K562 (cell line): Measurements from ENCODE around the gene CS. TPM values are rescaled to one million over a fixed set of nuclear protein-coding genes. Genes with fewer than 3 reads are reported as not detected.

Source experiments
- BRD4 ChIP-seq: fragments of 200-600 bp; sonication (generic); IDR thresholded peaks from 2 replicates; pipeline ENCODE4 v1.6.1; 2017; ENCODE audit warnings: inconsistent platforms
- CBFA2T3 ChIP-seq: fragments of 450-650 bp; IDR thresholded peaks from 2 replicates; pipeline ENCODE4 v1.6.1; 2017
- CC2D1A ChIP-seq: fragments of 450-650 bp; IDR thresholded peaks from 2 replicates; pipeline ENCODE4 v1.6.1; 2017; ENCODE audit warnings: mild to moderate bottlenecking
- CHCHD3 ChIP-seq: fragments of 250-450 bp; sonication (Bioruptor Pico); IDR thresholded peaks from 2 replicates; pipeline ENCODE4 v2.1.2; 2022; ENCODE audit warnings: mild to moderate bottlenecking
- E2F3 ChIP-seq: fragments of 250-450 bp; sonication (Bioruptor Pico); IDR thresholded peaks from 2 replicates; pipeline ENCODE4 v1.4.0; 2020; ENCODE audit warnings: mild to moderate bottlenecking
- E2F8 ChIP-seq: fragments of 450-650 bp; IDR thresholded peaks from 2 replicates; pipeline ENCODE4 v1.7.1; 2018; ENCODE audit warnings: mild to moderate bottlenecking, low read depth; ENCODE audit not compliant: partially characterized antibody
- EGR1 ChIP-seq: fragments of 450-650 bp; conservative IDR thresholded peaks from 2 replicates; pipeline ENCODE4 v1.6.1; 2017; ENCODE audit warnings: mild to moderate bottlenecking
- ESRRA ChIP-seq: fragments of 450-650 bp; IDR thresholded peaks from 2 replicates; pipeline ENCODE4 v1.6.1; 2014; ENCODE audit warnings: low read depth, mild to moderate bottlenecking, moderate library complexity, borderline replicate concordance
- ETV1 ChIP-seq: fragments of 450-650 bp; conservative IDR thresholded peaks from 2 replicates; pipeline ENCODE4 v1.6.1; 2016; ENCODE audit warnings: missing genetic modification characterization, control low read depth, low read depth, missing compliant biosample characterization
- FOXJ2 ChIP-seq: fragments of 200-800 bp; sonication (Bioruptor generic); IDR thresholded peaks from 2 replicates; pipeline ENCODE4 v1.6.1; 2016; ENCODE audit warnings: missing genetic modification characterization, missing compliant biosample characterization
- FOXO4 ChIP-seq: fragments of 450-650 bp; formaldehyde crosslinking; IDR thresholded peaks from 2 replicates; pipeline ENCODE4 v1.4.0; 2020; ENCODE audit warnings: mild to moderate bottlenecking, moderate library complexity
- HIVEP1 ChIP-seq: fragments of 250-450 bp; sonication (Bioruptor Pico); IDR thresholded peaks from 2 replicates; pipeline ENCODE4 v1.4.0; 2020; ENCODE audit warnings: mild to moderate bottlenecking
- HLTF ChIP-seq: fragments of 450-650 bp; IDR thresholded peaks from 2 replicates; pipeline ENCODE4 v1.6.1; 2016
- HMGN3 ChIP-seq: IDR thresholded peaks from 2 replicates; pipeline ENCODE4 v1.6.1; 2011; ENCODE audit warnings: borderline replicate concordance, low read depth, mild to moderate bottlenecking, mixed read lengths, low read length; ENCODE audit not compliant: insufficient read length; ENCODE audit errors: extremely low read depth
- MAFF ChIP-seq: IDR thresholded peaks from 2 replicates; pipeline ENCODE4 v1.6.1; 2012; ENCODE audit warnings: low read length, improper control_type of control experiment
- MED1 ChIP-seq: sonication (generic); formaldehyde crosslinking; IDR thresholded peaks from 2 replicates; pipeline ENCODE4 v1.8.1; 2023; ENCODE audit warnings: missing genetic modification reagents, borderline replicate concordance
- MYC ChIP-seq, 2 experiments: fragments of 250-450 bp in 1 of 2; sonication (Bioruptor Pico) in 1 of 2; IDR thresholded peaks; 2 replicates each; pipeline versions ENCODE4 v1.5.1 to v1.6.1; 2012 to 2021; ENCODE audit warnings: low read depth in 2 of 2, borderline replicate concordance in 1 of 2, improper control_type of control experiment in 1 of 2, low read length in 1 of 2, mild to moderate bottlenecking in 1 of 2, moderate library complexity in 1 of 2
- NCOA6 ChIP-seq: fragments of 450-650 bp; IDR thresholded peaks from 2 replicates; pipeline ENCODE4 v1.6.1; 2017; ENCODE audit warnings: mild to moderate bottlenecking
- PHB2 ChIP-seq: fragments of 450-650 bp; IDR thresholded peaks from 2 replicates; pipeline ENCODE4 v1.6.1; 2017; ENCODE audit warnings: low read depth
- PPARD ChIP-seq: fragments of 250-450 bp; sonication (Bioruptor Pico); IDR thresholded peaks from 2 replicates; pipeline ENCODE4 v1.8.0; 2022; ENCODE audit warnings: inconsistent platforms, mild to moderate bottlenecking, moderate library complexity
- PRMT5 ChIP-seq: sonication (generic); formaldehyde crosslinking; IDR thresholded peaks from 2 replicates; pipeline ENCODE4 v1.5.0; 2020; ENCODE audit warnings: missing genetic modification reagents
- TRIM24 ChIP-seq, 2 experiments: fragments of 450-650 bp; IDR thresholded peaks; 2 replicates each; pipeline ENCODE4 v1.6.1; 2016
- USF1 ChIP-seq: sonication (generic); formaldehyde crosslinking; IDR thresholded peaks from 2 replicates; pipeline ENCODE4 v1.9.0; 2022; ENCODE audit warnings: mild to moderate bottlenecking, missing genetic modification reagents
- ZBTB8A ChIP-seq: fragments of 450-650 bp; IDR thresholded peaks from 2 replicates; pipeline ENCODE4 v1.6.1; 2018; ENCODE audit warnings: mild to moderate bottlenecking, moderate library complexity; ENCODE audit not compliant: partially characterized antibody
- ZNF24 ChIP-seq: fragments of 450-650 bp; IDR thresholded peaks from 2 replicates; pipeline ENCODE4 v1.6.1; 2016
- ZNF696 ChIP-seq: fragments of 250-450 bp; sonication (Bioruptor Pico); conservative IDR thresholded peaks from 2 replicates; pipeline ENCODE4 v1.4.0; 2020; ENCODE audit warnings: mild to moderate bottlenecking, moderate library complexity
- polyA plus RNA-seq, 8 experiments: library from polyadenylated mRNA; depleted of rRNA in 4 of 8; stranded (reverse) in 5 of 8; unstranded in 3 of 8; fragments of >200 nt; fragmentation: Nextera tagmentation in 2 of 8; fragmentation: Illumina TruSeq in 1 of 8; extraction: Ambion mirVana in 2 of 8; extraction: Trizol in 1 of 8; gene quantifications; 2 replicates each; pipeline versions ENCODE4 v1.2.1 to v1.2.3, GENCODE V29; 2011 to 2014; ENCODE audit warnings: inconsistent platforms in 1 of 8, missing spikeins in 1 of 8
- total RNA-seq, 7 experiments: library from RNA; depleted of rRNA in 6 of 7; stranded (reverse); fragments of >200 nt in 6 of 7; fragmentation: Illumina TruSeq in 2 of 7; extraction: Trizol in 2 of 7; gene quantifications; 2 replicates each; pipeline versions ENCODE4 v1.2.1 to v1.2.3, GENCODE V29; 2011 to 2021; ENCODE audit warnings: low replicate concordance in 1 of 7

CS gene
- total and polyA plus RNA-seq, 9 of the 15 experiments (the other 6 are each of a cell fraction or from before 2014, with no cell fraction given) = 99.9 to 390 (median 149) TPM

GRCh38 chr12:56300644-56301464, 724 bp upstream of the CS start (continued):
- TF ChIP-seq ZNF696 (CRISPR knock-in tag) (no peak), HLTF (no peak), PPARD (CRISPR knock-in tag) (no peak), MYC (IDR thresholded peaks at IDR 0.05; ENCODE audit: low read depth, low read length) (no peak; the same call in 1 of the 2 replicates), MYC (CRISPR knock-in tag; IDR thresholded peaks at IDR 0.05; ENCODE audit: borderline replicate concordance, low read depth) (no peak), USF1 (peak; percentile 37; the same call in 1 of the 2 replicates), FOXJ2 (tag) (no peak), E2F3 (CRISPR knock-in tag) (peak; percentile 86), PRMT5 (CRISPR knock-in tag) (no peak), HIVEP1 (no peak), NCOA6 (no peak), E2F8 (no peak), BRD4 (peak; percentile 91), ESRRA (peak; percentile 70), ZBTB8A (no peak), CHCHD3 (CRISPR knock-in tag) (no peak), PHB2 (peak; percentile 47; the same call in 1 of the 2 replicates), FOXO4 (CRISPR knock-in tag) (no peak), CBFA2T3 (peak; percentile 96), HMGN3 (no peak), TRIM24 (IDR thresholded peaks at IDR 0.05) (peak in 1 of 2 experiments; percentile 69; a peak in 2 of 4 replicates), EGR1 (no peak), CC2D1A (peak; percentile 68; the same call in 1 of the 2 replicates), ZNF24 (no peak), MED1 (CRISPR knock-in tag) (no peak), ETV1 (tag) (0 out of 2 replicates have a peak, but pooled peaks have one; percentile 11), MAFF (no peak)
